GM18951 (cell line): ENCODE data around the gene NETO1.

Experiments used
- POLR2A ChIP-seq: IDR thresholded peaks from 4 replicates; pipeline ENCODE4 v1.6.1; 2011; ENCODE audit warnings: mild to moderate bottlenecking; ENCODE audit not compliant: insufficient read length, insufficient read depth; ENCODE audit errors: extremely low read depth
- in situ Hi-C: fragments of 300-500 bp; cut with MboI; formaldehyde crosslinking; loops from one replicate; pipeline ENCODE4 v1.12.0; 2022; ENCODE audit warnings: low sequenced_read_pairs, mixed read lengths, inconsistent platforms; ENCODE audit not compliant: unreplicated experiment

The NETO1 gene

DNA sequence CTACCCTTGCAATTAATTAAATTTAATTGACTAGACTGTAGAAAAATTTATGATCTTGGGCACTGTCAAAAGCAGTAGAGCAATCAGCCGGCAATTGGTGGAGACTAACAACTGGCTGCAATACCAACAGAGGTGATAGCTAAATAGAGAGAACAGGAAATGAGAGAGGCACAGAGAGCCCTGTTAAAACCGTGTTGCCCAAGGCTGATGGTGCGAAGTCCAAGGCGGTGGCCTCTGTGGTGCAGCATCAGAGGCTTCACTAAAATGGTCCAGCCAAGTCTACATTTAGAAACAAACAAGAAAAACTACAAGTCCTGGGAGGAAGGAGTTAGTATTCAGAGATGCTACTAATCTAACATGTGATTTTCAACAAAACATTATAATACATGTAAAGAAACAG, 115.6 kb downstream of the NETO1 start:
- in situ Hi-C loops, result loop anchor here (25.0 kb wide), 1 partner anchor 1085 kb away; no protein-coding TSS in a partner anchor
- TF ChIP-seq POLR2A, result no peak

DNA sequence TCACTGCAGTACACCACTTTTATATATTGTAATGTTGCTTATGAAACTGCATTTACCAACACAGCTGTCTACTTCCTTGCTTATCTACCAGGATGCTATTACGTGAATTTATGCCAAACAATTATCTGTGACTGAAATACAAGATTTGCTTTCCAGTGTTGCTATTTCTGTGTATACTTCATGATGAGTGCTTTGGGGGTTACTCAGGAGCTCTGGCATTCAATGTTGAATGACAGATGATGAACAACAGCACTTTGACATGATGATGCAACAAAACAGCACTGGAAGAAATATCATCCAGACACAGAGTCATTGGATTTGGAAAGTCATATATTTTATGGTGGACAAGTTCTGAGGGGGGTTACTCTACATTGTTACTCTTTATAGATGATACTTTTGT, 125.8 kb downstream of the NETO1 start:
- no peak for TF ChIP-seq POLR2A
- in situ Hi-C loops, result no loop called here

DNA sequence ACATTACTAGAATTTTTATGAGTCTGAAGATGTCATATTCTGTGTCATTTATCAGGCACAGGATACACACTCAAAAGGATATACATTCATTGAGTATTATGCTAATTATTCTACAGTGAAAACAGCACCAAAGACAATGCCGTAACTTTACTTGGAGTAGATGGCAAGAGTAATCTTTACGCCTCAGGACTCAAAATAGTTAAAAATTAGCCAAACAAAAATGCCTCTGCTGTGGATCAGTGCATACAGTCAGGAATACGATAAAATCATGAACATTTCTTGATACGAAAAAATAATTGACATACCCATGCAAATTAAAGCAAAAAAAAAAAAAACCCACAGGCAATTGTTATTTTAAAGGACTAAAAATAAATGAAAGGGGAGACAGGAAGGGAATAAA, 129.7 kb downstream of the NETO1 start:
- no peak for TF ChIP-seq POLR2A
- in situ Hi-C loops, result no loop called here

DNA sequence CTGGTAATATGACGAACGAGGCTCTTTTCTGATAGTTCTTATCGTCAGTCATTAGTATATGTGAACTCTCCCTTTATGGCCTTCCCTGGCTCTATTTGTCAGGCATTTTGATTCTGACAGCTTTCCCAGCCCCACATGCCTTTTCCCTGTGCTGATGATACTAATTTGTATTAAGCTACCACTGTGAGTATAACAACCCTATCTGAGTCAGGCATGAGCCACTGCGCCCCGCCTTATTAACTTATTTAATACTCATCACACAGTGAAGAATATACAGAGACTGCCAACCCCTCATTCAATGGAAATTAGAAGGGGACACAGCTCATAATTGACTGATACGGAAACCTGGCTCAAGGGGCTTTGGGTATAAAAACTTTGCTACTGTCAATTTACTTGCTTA, 140.0 kb downstream of the NETO1 start:
- TF ChIP-seq POLR2A, result no peak
- in situ Hi-C loops, result no loop called here

DNA sequence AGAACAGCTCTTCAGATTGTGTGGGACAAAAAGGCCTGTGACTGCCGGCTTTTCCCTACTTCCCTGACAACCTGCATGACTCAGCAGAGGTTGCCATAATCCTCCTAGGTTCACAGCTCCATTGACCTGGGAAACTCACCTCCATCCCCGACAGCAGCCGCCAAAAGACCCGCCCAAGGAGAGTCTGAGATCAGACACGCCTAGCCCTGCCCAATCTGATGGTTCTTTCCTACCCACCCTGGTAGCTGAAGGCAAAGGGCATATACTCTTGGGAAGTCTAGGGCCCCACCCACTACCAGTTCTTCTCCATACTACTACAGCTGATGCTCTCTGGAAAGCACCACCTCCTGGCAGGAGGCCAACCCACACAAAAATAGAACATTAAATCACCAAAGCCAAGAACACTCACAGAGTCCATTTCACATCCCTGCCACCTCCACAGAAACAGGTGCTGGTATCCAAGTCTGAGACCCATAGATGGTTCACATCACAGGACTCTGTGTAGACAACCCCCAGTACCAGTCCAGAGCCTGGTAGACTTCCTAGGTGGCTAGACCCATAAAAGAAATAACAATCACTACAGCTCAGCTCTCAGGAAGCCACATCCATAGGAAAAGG, 140.6 kb downstream of the NETO1 start:
- TF ChIP-seq POLR2A, result no peak
- in situ Hi-C loops, result no loop called here

DNA sequence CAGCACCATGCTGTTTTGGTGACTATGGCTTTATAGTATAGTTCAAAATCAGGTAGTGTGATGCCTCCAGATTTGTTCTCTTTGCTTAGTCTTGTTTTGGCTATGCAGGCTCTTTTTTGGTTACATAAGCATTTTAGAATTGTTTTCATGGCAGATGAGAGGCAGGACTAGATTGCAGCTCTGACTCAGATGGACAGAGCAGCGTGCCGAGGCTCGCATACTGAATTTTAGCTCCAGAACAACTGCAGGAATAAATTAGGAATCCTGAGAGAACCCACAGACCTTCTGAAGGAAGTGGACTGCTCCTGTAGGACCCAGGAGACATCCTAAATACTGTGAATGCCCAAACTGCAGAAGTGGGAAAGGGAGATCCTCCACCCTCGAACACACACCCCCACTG, 141.6 kb downstream of the NETO1 start:
- no peak for TF ChIP-seq POLR2A
- in situ Hi-C loops, result no loop called here

DNA sequence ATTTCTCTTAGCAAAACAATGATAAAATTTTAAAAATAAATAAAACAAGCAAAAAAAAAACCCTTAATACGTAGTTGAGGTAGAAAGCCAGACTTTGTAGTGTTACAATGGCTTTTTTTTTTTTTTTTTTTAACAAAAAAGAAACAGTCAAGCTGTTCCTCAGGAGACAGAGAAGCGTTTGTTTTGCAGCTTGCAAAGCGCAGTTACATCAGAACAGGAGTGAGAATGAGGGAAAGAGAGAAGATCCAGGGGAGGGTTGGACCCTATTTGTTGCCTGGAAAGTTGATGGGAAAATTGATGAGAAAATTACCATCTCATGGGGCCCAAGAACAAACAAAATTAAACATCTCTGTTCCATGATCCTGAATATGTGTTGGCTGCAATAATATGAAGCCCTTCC, 146.5 kb downstream of the NETO1 start:
- in situ Hi-C loops, result no loop called here

DNA sequence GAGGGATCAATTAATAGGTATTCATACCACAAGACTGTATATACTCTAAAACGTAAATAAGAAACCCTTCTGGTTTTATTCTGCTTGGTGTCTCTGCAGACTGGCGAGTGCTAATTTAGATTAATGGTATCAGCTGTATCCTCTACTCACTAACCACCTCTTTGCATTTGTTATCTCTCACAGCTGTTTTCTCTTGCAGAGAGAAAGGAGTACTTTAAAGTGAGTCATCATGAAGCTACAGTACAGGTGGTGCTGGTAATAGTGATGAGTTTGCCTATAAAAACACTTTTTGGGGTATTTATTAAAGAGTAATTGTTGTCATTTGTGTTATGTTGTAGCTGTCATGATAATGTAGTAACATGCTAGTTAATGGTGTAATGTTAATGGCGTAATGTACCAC, 147.7 kb downstream of the NETO1 start:
- in situ Hi-C loops, result no loop called here
- TF ChIP-seq POLR2A, result no peak

More for the DNA sequence above, 146.5 kb downstream of the NETO1 start:
- no peak for TF ChIP-seq POLR2A

DNA sequence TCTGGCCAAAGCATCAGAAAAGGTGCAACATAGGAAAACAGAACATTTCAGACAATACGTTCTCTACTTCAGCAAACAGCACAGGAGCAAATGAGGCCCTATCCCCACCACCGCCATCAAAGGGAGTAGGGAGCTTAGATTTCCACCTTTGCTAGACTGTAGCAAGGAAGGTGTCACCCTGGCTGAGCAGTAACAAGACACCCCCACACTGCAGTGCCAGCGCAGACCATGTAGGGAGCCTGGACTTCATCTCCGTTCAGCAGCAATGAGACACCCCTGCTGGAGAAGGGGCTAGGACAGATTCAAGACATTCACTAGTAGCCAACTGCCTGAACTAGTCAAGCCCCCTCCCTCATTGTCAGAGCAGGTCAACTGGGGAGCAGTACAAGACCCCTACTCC, 163.6 kb downstream of the NETO1 start:
- in situ Hi-C loops, result no loop called here
- TF ChIP-seq POLR2A, result no peak

DNA sequence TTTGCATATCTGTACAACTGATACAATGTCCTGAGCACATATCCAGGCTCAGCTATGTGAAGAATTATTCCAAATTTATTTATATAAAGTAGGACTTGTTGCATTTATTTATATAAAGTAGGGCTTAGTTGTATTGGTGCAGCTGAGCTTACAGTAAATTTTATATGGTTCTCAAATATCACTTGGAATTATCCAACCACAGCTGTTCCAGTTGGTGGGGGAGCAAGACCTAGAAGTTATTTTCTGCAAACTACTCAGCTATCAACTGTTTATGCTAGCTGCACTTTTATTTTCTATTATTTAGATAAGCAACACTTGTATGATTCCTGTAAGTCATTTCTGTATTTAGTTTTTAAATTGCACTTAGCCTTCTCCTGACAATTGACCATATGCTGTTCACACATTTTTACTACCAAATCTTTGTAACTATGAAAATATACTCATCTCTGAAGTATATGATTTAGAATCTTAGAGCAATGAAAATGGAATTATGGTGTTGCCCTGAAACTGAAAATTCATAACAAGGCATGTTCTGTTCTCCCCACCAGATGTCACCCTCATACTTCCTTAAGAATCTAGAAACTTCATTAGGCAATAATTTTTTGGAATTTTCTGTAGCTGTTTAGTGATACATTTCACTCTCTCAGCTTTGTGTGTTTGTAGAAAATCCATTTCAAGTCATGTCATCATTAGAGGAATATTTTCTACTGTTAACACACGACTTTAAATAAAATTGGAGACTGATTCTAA, 166.7 kb downstream of the NETO1 start:
- in situ Hi-C loops, result no loop called here
- no peak for TF ChIP-seq POLR2A

DNA sequence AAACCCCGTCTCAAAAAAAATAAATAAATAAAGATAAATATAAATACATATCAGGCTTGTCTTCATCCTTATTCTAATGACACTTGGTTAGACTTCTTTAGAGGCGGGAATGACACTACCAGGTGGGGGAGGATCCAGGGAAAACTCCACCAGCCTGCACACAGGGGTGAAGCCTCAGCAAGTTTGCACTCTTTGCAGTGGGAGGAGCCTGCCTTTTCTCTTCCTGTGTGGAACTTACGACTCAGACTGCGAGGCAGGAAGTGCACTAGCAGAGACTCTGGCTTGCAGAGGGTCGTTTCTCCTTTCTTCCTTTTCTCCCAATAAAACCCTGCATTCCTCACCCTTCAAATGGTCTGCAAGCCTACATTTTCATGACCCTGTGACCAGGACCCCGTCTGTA, 170.1 kb downstream of the NETO1 start:
- in situ Hi-C loops, result no loop called here
- no peak for TF ChIP-seq POLR2A

DNA sequence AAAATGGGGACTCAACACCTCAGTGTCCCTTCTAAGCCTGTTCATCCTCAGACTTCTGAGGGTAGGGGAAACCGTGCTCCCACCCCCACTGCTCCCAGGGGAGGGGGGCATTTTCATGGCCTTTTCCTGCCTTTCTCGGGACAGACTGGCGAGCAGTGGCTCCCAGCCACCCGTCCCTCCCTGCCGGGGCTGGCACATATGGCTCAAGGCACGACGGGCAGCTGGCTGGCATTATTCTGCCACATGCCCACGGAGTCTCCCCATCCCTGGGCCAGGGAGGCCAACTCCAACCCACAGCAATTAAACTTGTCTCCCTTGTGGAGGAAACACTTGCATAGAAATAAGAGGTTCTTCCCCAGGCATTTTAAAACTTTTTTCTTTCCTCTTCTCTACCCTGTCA, 175.2 kb downstream of the NETO1 start:
- TF ChIP-seq POLR2A, result no peak
- in situ Hi-C loops, result no loop called here
